SIG-M5 treated with dmso at 0.1 percent for 504 hours (cell line): Measurements from ENCODE around the gene CUL5.
"Not testable (repeated sequence)": the region's sequence is repeated elsewhere in the genome, so short reads cannot be mapped to it uniquely, and the experiment has no call there.

Experiments
- DNase-seq: peaks from one replicate; lab custom pipeline; 2025; ENCODE audit not compliant: unreplicated experiment; lab: John Stamatoyannopoulos, UW

CUL5 gene

GRCh38 chr11:108019870-108020540 is 11.3 kb downstream of the CUL5 start:
- no peak for DNase-seq

DNA sequence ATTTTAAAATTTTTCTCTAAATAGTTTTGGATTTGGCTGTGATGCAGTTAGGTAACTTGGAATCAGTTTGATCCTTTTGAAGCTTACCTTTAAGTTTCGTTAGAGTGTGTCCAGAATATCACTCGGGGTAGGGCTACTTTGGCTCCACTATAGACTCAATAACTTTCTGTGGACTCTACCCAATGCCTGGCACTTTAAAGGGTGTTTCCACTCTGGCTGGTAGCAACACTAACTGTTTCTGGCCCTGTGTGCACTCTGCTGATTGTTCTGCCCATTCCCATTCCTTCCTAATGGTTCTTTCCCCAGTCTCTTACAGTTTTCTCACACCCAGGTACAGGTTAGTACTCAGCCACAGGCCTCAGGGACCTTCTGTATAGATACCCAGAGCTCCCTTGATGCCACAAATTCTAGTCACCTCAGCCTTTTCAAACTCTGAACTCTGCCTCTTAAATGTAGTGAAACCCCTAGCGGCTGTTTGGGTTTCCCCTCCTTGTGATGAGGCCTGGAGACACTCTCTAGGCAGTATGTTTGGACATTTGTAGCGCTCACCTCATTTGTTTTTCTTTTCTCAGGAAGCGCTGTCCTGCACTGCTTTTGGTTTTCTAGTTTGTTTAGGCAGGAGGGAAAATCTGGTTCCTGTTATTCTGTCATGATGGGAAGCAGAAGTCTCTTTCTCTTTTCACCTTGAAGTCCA is 16.8 kb downstream of the CUL5 start:
- no peak for DNase-seq

DNA sequence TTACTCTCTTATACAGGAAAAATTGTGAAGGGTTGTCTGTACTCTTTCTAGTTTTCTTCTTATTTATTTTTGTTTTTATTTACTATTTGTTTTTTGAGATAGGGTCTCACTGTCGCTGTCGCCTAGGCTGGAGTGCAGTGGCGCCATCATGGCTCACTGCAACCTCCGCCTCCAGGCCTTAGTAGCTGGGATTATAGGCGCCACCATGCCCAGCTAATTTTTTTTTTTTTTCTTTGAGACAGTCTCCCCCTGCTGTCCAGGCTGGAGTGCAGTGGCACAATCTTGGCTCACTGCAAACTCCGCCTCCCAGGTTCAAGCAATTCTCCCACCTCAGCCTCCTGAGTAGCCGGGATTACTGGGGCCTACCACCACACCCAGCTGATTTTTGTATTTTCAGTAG is 18.4 kb downstream of the CUL5 start:
- no peak for DNase-seq

DNA sequence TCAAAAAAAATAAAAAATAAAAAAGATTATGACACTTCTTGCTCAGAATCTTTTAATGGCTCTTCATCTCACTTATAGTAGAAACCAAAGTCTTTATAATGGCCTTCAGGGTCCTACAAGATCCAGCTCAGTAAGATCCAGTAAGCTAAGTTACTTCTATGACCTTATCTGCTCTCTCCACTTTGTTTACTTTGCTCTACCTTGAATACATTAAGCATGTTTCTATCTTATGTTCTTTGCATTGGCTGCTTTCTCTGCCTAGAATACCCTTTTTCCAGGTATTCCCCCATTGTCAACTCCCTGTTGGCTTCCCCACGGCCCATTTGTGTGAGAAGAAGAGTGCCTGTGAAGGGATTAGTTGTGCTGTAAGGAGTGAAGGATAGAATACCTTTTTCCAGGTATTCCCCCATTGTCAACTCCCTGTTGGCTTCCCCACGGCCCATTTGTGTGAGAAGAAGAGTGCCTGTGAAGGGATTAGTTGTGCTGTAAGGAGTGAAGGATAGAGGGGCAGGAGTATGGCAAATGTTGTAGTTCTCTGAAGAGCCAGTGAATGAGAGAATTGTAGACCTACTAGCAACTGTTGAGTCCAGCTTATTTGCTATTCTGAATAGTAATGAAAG is 20.2 kb downstream of the CUL5 start:
- not testable (repeated sequence) for DNase-seq

DNA sequence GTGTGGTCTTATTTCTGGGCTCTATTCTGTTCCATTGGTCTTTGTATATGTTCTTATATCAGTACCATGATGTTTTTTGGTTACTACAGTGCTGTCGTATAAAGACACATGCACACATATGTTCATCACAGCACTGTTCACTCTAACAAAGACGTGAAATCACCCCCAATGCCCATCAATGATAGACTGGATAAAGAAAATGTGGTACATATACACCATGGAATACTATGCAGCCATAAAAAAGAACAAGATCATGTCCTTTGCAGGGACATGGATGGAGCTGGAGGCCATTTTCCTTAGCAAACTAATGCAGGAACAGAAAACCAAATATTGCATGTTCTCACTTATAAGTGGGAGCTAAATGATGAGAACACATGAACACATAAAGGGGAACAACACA is 22.9 kb downstream of the CUL5 start:
- not testable (repeated sequence) for DNase-seq

DNA sequence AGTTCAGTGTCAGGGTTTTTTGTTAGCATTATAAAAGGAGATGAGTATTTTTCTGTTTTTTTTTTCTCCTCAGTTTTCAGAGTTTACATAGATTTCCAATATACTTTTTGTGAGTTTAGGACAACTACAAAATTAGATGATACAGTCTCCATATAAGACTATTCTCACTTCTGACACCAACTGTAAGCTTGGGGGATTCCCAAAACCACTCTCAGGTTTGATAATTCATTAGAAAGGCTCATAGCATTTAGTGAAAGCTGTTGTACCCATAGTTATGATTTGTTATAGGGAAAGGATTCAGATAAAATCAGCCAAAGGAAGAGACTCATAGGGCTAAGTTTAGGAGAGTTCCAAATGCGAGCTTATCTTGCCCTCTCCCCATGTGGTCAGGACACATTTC is 24.1 kb downstream of the CUL5 start:
- DNase-seq = no peak

DNA sequence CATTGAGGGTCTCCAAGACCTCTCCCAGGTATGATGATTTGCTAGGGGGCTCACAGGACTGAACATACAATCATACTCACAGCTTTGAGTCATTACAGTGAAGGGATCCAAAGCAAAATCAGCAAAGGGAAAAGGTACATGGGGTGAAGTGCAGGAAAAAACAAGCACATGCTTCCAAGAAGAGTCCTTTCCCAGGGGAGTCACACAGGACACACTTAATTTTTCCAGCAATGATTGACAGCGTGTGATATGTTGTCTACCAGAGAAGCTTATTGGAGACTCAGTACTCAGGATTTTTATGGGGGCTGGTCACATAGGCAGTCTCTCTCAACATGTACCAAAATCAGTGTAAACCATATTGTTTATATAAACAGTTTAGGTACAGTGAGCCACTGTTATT is 25.3 kb downstream of the CUL5 start:
- no peak for DNase-seq

GRCh38 chr11:108034952-108035351 is 26.3 kb downstream of the CUL5 start:
- DNase-seq = no peak

DNA sequence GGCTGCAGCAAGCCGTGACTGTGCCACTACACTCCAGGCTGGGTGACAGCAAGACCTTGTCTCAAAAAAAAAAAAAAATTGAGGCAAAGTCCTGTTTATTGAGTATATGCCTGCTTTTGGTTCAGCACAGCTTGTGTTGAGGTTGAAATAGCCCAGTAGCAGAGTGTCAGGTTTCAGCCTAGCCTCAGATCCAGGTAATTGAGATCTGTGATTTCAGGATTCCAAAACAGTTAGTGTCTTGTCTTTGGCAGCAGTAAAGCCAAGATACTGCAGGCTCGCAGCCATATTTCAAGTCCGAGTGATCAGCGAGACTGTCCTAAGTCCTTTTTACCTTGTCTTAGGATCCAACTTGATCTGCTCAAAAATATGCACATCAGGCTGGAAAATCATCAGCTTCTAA is 27.0 kb downstream of the CUL5 start:
- no peak for DNase-seq

DNA sequence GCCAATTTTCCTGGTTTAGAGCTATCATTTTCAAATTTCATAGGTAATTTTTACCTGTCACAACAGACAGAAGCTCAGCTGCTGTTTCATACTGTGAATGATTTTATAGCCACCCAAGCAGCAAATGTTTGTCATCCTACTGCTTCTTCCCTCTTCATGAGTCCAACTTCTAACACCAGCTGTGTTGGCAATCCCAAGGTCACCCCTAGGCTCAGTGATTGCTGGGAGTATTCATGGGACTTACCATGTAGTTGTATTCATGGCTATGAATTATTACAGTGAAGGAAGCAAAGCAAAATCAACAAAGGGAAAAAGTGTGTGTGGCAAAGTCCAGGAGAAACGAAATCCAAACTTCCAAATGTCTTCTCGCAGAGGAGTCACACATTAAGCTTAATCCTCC is 28.5 kb downstream of the CUL5 start:
- DNase-seq = no peak

DNA sequence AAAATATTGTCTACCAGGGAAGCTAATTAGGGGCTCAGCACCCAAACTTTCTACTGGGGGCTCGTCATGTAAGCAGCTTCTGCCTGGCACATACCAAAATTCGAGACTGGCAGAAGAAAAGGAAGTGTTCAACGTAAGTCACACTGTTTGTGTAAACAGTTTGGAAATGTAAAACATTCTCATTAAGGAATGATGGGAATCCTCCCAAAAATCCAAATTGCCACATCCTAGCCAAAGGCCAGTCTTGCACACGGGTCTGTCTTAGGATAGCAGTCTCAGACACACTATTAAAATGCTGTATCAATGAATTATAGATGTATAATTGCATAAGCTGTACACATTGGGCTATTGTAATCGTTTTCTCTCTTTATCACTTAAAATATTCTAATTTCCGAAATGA is 28.9 kb downstream of the CUL5 start:
- DNase-seq = no peak

- no peak for DNase-seq
These were observed 39.6 kb downstream of the CUL5 start for GRCh38 chr11:108048269-108048668.

DNA sequence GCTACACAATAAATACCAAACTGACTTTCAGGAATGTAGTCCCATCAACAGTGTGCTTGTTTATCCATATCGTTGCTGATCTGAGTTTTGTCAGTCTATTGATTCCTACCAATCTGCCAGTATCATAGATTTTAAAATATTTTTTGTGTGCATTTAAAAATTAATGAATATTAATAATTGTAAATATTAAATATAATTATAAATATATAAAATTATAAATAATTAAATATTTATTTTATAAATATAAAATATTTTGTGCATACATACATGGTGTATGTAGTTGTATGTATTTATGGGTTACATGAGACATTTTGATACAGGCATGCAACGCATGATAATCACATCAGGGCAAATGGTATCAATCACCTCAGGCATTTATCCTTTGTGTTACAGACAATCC is 53.6 kb downstream of the CUL5 start:
- no peak for DNase-seq

GRCh38 chr11:108063410-108063809 is 54.7 kb downstream of the CUL5 start:
- no peak for DNase-seq

GRCh38 chr11:108069947-108070346 is 61.2 kb downstream of the CUL5 start:
- no peak for DNase-seq

DNA sequence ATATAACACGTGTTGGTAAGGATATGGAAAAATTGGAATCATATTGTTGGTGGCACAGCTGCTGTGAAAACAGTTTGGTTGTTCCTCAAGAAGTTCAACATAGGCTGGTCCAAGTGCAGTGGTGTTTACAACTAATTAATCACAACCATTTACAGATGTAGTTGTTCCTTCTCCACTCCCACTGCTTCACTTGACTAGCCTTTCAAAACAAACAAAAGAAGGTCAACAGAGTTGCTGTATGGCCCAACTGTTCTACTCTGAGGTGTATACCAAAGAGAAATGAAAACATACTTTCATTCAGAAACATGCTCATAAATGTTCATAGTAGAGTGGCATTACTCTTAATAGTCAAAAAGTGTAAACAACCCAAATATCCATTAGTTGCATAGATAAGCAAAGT is 76.1 kb downstream of the CUL5 start:
- DNase-seq = no peak

- no peak for DNase-seq
These were observed 77.0 kb downstream of the CUL5 start for GRCh38 chr11:108085672-108086071.

DNA sequence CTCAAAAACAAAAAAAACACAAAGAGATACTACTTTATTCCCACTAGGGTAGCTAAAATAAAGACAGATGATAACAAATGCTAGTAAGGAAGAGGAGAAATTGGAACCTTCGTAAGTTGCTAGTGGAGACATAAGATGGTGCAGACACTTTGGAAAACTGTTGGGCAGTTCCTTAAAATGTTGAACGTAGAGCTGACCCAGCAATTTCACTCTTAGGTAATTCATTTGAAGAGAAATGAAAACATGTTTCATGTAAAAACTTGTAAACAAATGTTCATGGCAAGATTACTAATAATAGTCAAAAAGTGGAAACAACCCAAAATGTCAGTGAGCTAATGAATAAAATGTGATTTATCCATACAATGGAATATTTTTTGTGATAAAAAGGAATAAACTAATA is 83.4 kb downstream of the CUL5 start:
- no peak for DNase-seq

- DNase-seq = no peak
These were observed 84.6 kb downstream of the CUL5 start for GRCh38 chr11:108093128-108093904.

DNA sequence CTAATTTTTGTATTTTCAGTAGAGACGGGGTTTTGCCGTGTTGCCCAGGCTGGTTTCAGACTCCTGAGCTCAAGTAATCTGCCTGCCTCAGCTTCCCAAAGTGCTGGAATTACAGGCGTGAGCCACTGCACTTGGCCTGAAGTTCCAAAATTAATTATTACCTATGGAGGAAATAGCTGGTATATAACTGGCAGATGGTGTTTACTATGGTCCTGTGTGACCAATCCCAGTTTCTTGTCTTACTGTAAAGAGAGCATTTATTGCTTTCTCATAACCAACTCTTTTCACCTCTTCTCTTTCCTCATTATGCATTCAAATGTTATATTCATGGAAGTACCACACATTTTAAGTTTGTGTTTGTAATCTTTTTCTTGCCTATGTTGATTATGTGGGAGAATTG is 88.5 kb downstream of the CUL5 start:
- DNase-seq = no peak

- DNase-seq = no peak
These were observed 92.5 kb downstream of the CUL5 start for GRCh38 chr11:108101090-108101775.
